ENCODE measurements around the gene WNT3A.
"Not testable (repeated sequence)": the region's sequence is repeated elsewhere in the genome, so short reads cannot be mapped to it uniquely, and the experiment has no call there.

WNT3A gene

GRCh38 chr1:227961651-227962466 lies 44.9 kb upstream of the WNT3A start:
- H3K4me3 ChIP-seq (replicated peaks; ENCODE audit: insufficient read depth, low read length), result no peak overlapping the region
- peak in 1 of 2 experiments; percentile 80 for DNase-seq (ENCODE audit: low read depth in 1 of 2, low spot score in 1 of 2)
- H3K27me3 ChIP-seq (ENCODE audit: insufficient read depth, poor library complexity, severe bottlenecking), result no peaks in the 10 kb centered on the region
- no peak overlapping the region; the same call in 1 of the 2 replicates for H3K27ac ChIP-seq (replicated peaks)
- TF ChIP-seq REST (IDR thresholded peaks at IDR 0.05; ENCODE audit: insufficient replicate concordance, low read depth) (no peak), SPI1 (IDR thresholded peaks at IDR 0.05; ENCODE audit: borderline replicate concordance, low read depth) (peak; percentile 98), POLR2AphosphoS5 (IDR thresholded peaks at IDR 0.05; ENCODE audit: low read depth) (peak; percentile 46; the same call in 1 of the 2 replicates)

- not testable (repeated sequence) for H3K27ac ChIP-seq (replicated peaks); H3K27me3 ChIP-seq (ENCODE audit: insufficient read depth, poor library complexity, severe bottlenecking); DNase-seq (ENCODE audit: low read depth in 1 of 2, low spot score in 1 of 2); H3K4me3 ChIP-seq (replicated peaks; ENCODE audit: insufficient read depth, low read length)
Observed at GRCh38 chr1:227966733-227967132, 40.1 kb upstream of the WNT3A start.

GRCh38 chr1:227967815-227968214 lies 39.0 kb upstream of the WNT3A start:
- not testable (repeated sequence) for H3K27ac ChIP-seq (replicated peaks); H3K4me3 ChIP-seq (replicated peaks; ENCODE audit: insufficient read depth, low read length); DNase-seq (ENCODE audit: low read depth in 1 of 2, low spot score in 1 of 2); H3K27me3 ChIP-seq (ENCODE audit: insufficient read depth, poor library complexity, severe bottlenecking)

GRCh38 chr1:227970076-227970995 lies 36.5 kb upstream of the WNT3A start:
- H3K4me3 ChIP-seq (replicated peaks; ENCODE audit: insufficient read depth, low read length), result not testable (repeated sequence)

GRCh38 chr1:227971216-227971615 lies 35.6 kb upstream of the WNT3A start:
- not testable (repeated sequence) for H3K4me3 ChIP-seq (replicated peaks; ENCODE audit: insufficient read depth, low read length); H3K27ac ChIP-seq (replicated peaks); DNase-seq (ENCODE audit: low read depth in 1 of 2, low spot score in 1 of 2); H3K27me3 ChIP-seq (ENCODE audit: insufficient read depth, poor library complexity, severe bottlenecking)

More at GRCh38 chr1:227970076-227970995, 36.5 kb upstream of the WNT3A start:
- H3K27me3 ChIP-seq (ENCODE audit: insufficient read depth, poor library complexity, severe bottlenecking); H3K27ac ChIP-seq (replicated peaks); DNase-seq (ENCODE audit: low read depth in 1 of 2, low spot score in 1 of 2): not testable (repeated sequence)

- DNase-seq (ENCODE audit: low read depth in 1 of 2, low spot score in 1 of 2); H3K27ac ChIP-seq (replicated peaks); H3K4me3 ChIP-seq (replicated peaks; ENCODE audit: insufficient read depth, low read length); H3K27me3 ChIP-seq (ENCODE audit: insufficient read depth, poor library complexity, severe bottlenecking): not testable (repeated sequence)
Observed at GRCh38 chr1:227971643-227972282, 35.0 kb upstream of the WNT3A start.

GRCh38 chr1:227972283-227972679 lies 34.5 kb upstream of the WNT3A start:
- DNase-seq (ENCODE audit: low read depth in 1 of 2, low spot score in 1 of 2); H3K27ac ChIP-seq (replicated peaks): not testable (repeated sequence)

GRCh38 chr1:227972843-227973374 lies 33.9 kb upstream of the WNT3A start:
- not testable (repeated sequence) for DNase-seq (ENCODE audit: low read depth in 1 of 2, low spot score in 1 of 2)

More at GRCh38 chr1:227972283-227972679, 34.5 kb upstream of the WNT3A start:
- not testable (repeated sequence) for H3K27me3 ChIP-seq (ENCODE audit: insufficient read depth, poor library complexity, severe bottlenecking); H3K4me3 ChIP-seq (replicated peaks; ENCODE audit: insufficient read depth, low read length)

GRCh38 chr1:227973724-227974288 lies 33.0 kb upstream of the WNT3A start:
- not testable (repeated sequence) for DNase-seq (ENCODE audit: low read depth in 1 of 2, low spot score in 1 of 2); H3K27ac ChIP-seq (replicated peaks); H3K4me3 ChIP-seq (replicated peaks; ENCODE audit: insufficient read depth, low read length); H3K27me3 ChIP-seq (ENCODE audit: insufficient read depth, poor library complexity, severe bottlenecking)

More at GRCh38 chr1:227972843-227973374, 33.9 kb upstream of the WNT3A start:
- H3K27me3 ChIP-seq (ENCODE audit: insufficient read depth, poor library complexity, severe bottlenecking); H3K27ac ChIP-seq (replicated peaks); H3K4me3 ChIP-seq (replicated peaks; ENCODE audit: insufficient read depth, low read length): not testable (repeated sequence)

GRCh38 chr1:227975583-227976283 lies 31.1 kb upstream of the WNT3A start:
- not testable (repeated sequence) for DNase-seq (ENCODE audit: low read depth in 1 of 2, low spot score in 1 of 2); H3K27me3 ChIP-seq (ENCODE audit: insufficient read depth, poor library complexity, severe bottlenecking); H3K4me3 ChIP-seq (replicated peaks; ENCODE audit: insufficient read depth, low read length); H3K27ac ChIP-seq (replicated peaks)

Measured in HL-60 (cell line).